Small intestine (tissue), 7 donors: Measurements from ENCODE around the gene AP3D1. TPM values are rescaled to one million over a fixed set of nuclear protein-coding genes. Genes with fewer than 3 reads are reported as not detected.

ENCODE experiments used
- DNase-seq, 2 donors: peaks; one replicate each; pipeline versions ENCODE4 v3.0.0 to v3.0.0-alpha.2; 2013
- FAIRE-seq: peaks from 2 replicates; lab custom pipeline; 2012; peaks lifted over from hg19 to GRCh38; lab: Jason Lieb, UNC
- H3K27ac ChIP-seq, 3 donors: one replicate each; pipeline ENCODE4 v1.5.1; 2013; ENCODE audit warnings: low read length in 2 of 3, mild to moderate bottlenecking in 2 of 3, control low read depth in 1 of 3, inconsistent platforms in 1 of 3, low read depth in 1 of 3, moderate library complexity in 1 of 3
- H3K27me3 ChIP-seq, 3 donors: one replicate each; pipeline ENCODE4 v1.6.1; 2013; ENCODE audit warnings: low read length in 3 of 3, inconsistent platforms in 1 of 3; ENCODE audit not compliant: control insufficient read depth in 3 of 3, insufficient read depth in 3 of 3
- H3K36me3 ChIP-seq, 3 donors: one replicate each; pipeline ENCODE4 v1.6.1; 2013; ENCODE audit warnings: low read length in 3 of 3, inconsistent platforms in 1 of 3, low read depth in 1 of 3, mild to moderate bottlenecking in 1 of 3, moderate library complexity in 1 of 3; ENCODE audit not compliant: control insufficient read depth in 3 of 3, insufficient read depth in 2 of 3
- H3K4me1 ChIP-seq, 3 donors: one replicate each; pipeline ENCODE4 v1.6.1; 2013; ENCODE audit warnings: low read length in 2 of 3, inconsistent platforms in 1 of 3, low read depth in 1 of 3, mild to moderate bottlenecking in 1 of 3, moderate library complexity in 1 of 3; ENCODE audit not compliant: control insufficient read depth in 3 of 3, insufficient read depth in 2 of 3
- H3K4me3 ChIP-seq, 3 donors: one replicate each; pipeline ENCODE4 v1.5.1; 2013; ENCODE audit warnings: low read length in 3 of 3, control low read depth in 1 of 3, inconsistent platforms in 1 of 3, low read depth in 1 of 3, mild to moderate bottlenecking in 1 of 3, moderate library complexity in 1 of 3
- H3K9me3 ChIP-seq, 2 donors: one replicate each; pipeline ENCODE4 v1.6.1; 2013; ENCODE audit warnings: low read depth in 1 of 2, low read length in 1 of 2; ENCODE audit not compliant: control insufficient read depth in 2 of 2, insufficient read depth in 1 of 2
- WGBS, 3 donors: extraction: QIAGEN DNeasy Blood & Tissue Kit; methylation state at CpG; one replicate each; pipeline ENCODE4 v1.1.7; 2013; 5-methylcytosine and 5-hydroxymethylcytosine counted together
- polyA plus RNA-seq, 4 donors: library from polyadenylated mRNA; stranded (reverse) in 3 of 4; unstranded in 1 of 4; fragments of 200-250 nt in 3 of 4; fragments of 120-200 nt in 1 of 4; gene quantifications; one replicate each; pipeline versions ENCODE4 v1.2.1 to v1.2.3, GENCODE V29; 2013
- donor health status: healthy with polysubstance abuse.
- donor health status: control.
- donor health status: control.
- donor health status: Bipolar disorder and iron deficiency.
- donor health status: healthy.

The AP3D1 gene
- polyA plus RNA-seq, 4 donors = 68.1 to 106 (median 89.9) TPM

DNA sequence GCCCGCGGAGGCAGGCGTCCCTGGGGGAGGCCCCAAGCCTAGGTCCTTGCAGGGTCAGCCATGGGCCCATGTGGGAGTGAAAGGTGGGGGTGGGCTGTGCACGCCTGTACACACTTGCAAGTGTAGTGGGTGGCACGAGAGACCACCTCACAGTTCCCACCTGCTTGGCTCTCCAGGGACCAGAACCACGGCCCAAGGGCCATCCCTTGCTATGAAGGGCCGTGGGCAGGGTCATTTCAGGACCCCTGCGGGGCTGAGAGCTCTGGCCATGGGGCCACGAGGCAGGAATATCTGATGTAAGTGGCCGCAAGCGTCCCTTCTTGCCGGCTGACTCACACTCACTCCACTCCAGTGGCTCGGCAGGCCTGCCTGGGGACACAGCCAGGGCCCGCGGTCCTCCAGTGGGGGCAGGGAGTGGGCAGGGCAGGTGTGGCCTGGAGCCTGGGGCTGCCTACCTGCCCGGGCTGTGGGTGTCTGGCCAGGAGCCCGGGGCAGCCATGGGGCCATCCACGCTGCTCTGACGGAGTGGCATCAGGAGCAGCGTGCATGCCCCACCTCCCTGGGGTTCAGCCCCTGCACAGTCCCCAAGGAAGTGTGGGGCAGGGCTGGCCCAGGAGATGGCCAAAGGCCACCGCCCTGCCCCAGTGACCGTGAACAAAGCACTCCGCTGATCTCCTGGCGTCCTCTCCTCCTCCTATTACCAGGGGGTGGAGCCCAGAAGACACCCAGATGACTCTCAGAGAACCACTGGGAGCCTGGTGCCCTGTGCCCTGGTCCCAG, 91.8 kb downstream of the AP3D1 start:
- peaks cover 0 to 61% (median 10%) of the 10 kb centered on the region in 3 donors for H3K4me1 ChIP-seq
- no peak for FAIRE-seq

GRCh38 chr19:2058570-2059421, 92.6 kb downstream of the AP3D1 start:
- FAIRE-seq = no peak
- Histone ChIP-seq H3K4me1 (peaks cover 0 to 59% (median 10%) of the 10 kb centered on the region in 3 donors), H3K4me3 (peak overlapping the region in 1 of 3 donors; percentile 38), H3K36me3 (peaks cover 0 to 7% (median 0%) of the 10 kb centered on the region in 3 donors), H3K27ac (peak overlapping the region; percentile 98 to 100 (median 99)), H3K27me3 (no peaks in the 10 kb centered on the region), H3K9me3 (no peaks in the 10 kb centered on the region)
- no peak for DNase-seq
- 67 to 83% (median 77%) methylated on average over 27 of the region's 27 CpGs for WGBS, 3 donors

More for the DNA sequence above, 91.8 kb downstream of the AP3D1 start:
- Histone ChIP-seq H3K27ac (peak overlapping the region; percentile 98 to 100 (median 99)), H3K9me3 (no peaks in the 10 kb centered on the region), H3K4me3 (peak overlapping the region in 2 of 3 donors; percentile 13 to 38), H3K36me3 (peaks cover 0 to 7% (median 0%) of the 10 kb centered on the region in 3 donors), H3K27me3 (no peaks in the 10 kb centered on the region)
- WGBS, 3 donors = 24 to 40% (median 31%) methylated on average over 23 to 24 of the region's 24 CpGs
- DNase-seq = peak; percentile 92 to 98

- H3K4me1 ChIP-seq = peaks cover 0 to 57% (median 10%) of the 10 kb centered on the region in 3 donors
- peaks cover 0 to 7% (median 0%) of the 10 kb centered on the region in 3 donors for H3K36me3 ChIP-seq
- DNase-seq = no peak
- H3K27ac ChIP-seq = peak overlapping the region in 1 of 3 donors; percentile 100
- no peaks in the 10 kb centered on the region for H3K27me3 ChIP-seq
- FAIRE-seq = no peak
- 82 to 91% (median 85%) methylated on average over 21 to 23 of the region's 23 CpGs for WGBS, 3 donors
- H3K4me3 ChIP-seq = no peak overlapping the region
- no peaks in the 10 kb centered on the region for H3K9me3 ChIP-seq
Observed at GRCh38 chr19:2057484-2058469, 93.6 kb downstream of the AP3D1 start.

GRCh38 chr19:2056837-2057192, 94.6 kb downstream of the AP3D1 start:
- peaks cover 2 to 53% (median 7%) of the 10 kb centered on the region in 3 donors for H3K4me1 ChIP-seq
- WGBS, 3 donors = 45 to 66% (median 60%) methylated on average over 5 of the region's 5 CpGs
- peaks cover 0 to 7% (median 0%) of the 10 kb centered on the region in 3 donors for H3K36me3 ChIP-seq
- no peaks in the 10 kb centered on the region for H3K9me3 ChIP-seq
- H3K27ac ChIP-seq = peak overlapping the region in 2 of 3 donors; percentile 59 to 87
- FAIRE-seq = no peak
- H3K27me3 ChIP-seq = no peaks in the 10 kb centered on the region
- H3K4me3 ChIP-seq = no peak overlapping the region
- DNase-seq = no peak

DNA sequence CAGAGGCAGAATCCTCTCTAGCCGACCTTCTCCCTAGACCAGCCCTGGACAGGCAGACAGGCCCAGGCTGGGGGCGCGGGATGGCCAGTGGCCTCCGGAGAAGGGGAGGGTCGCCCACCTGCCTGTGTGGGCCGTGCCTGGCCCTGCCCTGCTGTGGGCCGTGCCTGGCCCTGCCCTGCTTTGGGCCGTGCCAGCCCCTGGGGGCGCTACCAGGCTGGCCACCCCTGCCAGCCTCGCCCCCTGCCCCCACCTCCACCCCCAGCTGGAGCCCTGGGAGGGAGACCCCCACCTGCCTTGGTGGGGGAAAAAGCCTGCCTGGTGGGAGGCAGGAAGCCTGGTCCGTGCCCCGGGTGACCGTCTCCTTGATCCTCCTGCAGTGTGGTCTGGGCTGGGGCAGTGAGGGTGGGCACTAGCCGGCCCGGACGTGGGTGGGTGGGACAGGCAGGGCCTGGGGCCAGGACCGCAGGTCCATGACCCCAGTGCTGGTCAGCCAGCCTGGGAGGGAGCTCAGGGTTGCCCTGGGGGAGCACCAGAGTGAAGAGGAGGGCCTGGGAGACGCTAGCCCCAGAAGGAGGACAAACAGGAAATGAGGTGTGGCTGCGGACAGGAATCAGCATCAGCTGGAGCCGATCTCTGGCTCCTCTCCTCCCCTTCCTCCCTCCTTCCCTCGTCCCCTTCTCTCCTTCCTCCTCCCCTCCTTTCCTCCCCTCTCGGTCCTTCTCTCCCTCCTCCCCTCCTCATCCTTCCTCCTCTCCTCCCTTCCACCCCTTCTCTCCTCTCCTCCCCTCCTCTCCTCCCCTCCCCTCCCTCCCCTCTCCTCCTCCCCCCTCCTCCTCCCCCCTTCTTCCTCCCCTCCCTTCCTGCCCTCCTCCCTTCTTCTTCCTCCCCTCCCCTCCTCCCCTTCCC, 95.2 kb downstream of the AP3D1 start:
- Histone ChIP-seq H3K4me3 (peak overlapping the region in 2 of 3 donors; percentile 0 to 26), H3K27me3 (no peaks in the 10 kb centered on the region), H3K27ac (peak overlapping the region; percentile 52 to 77 (median 72)), H3K36me3 (peaks cover 0 to 7% (median 0%) of the 10 kb centered on the region in 3 donors), H3K4me1 (peaks cover 5 to 57% (median 7%) of the 10 kb centered on the region in 3 donors), H3K9me3 (no peaks in the 10 kb centered on the region)
- FAIRE-seq (no peak), DNase-seq (peak; percentile 55 to 57)
- 26 to 36% (median 31%) methylated on average over 18 to 22 of the region's 22 CpGs for WGBS, 3 donors

GRCh38 chr19:2054763-2055162, 96.6 kb downstream of the AP3D1 start:
- DNase-seq = peak in 1 of 2 donors; percentile 55
- H3K27ac ChIP-seq = peak overlapping the region in 1 of 3 donors; percentile 65
- peaks cover 0 to 7% (median 0%) of the 10 kb centered on the region in 3 donors for H3K36me3 ChIP-seq
- 29 to 66% (median 49%) methylated on average over 8 of the region's 8 CpGs for WGBS, 3 donors
- H3K9me3 ChIP-seq = no peaks in the 10 kb centered on the region
- no peak for FAIRE-seq
- peaks cover 5 to 46% (median 5%) of the 10 kb centered on the region in 3 donors for H3K4me1 ChIP-seq
- H3K4me3 ChIP-seq = no peak overlapping the region
- H3K27me3 ChIP-seq = no peaks in the 10 kb centered on the region
